WTC11 (cell line): ENCODE measurements around the gene ABCB8. TPM values are rescaled to one million over a fixed set of nuclear protein-coding genes. Genes with fewer than 3 reads are reported as not detected.
A peak's percentile ranks its signal among the peaks of the same experiment; 100 is the strongest.

Experiments used
- ATF1 ChIP-seq: sonication (generic); formaldehyde crosslinking; IDR thresholded peaks from 2 replicates; pipeline ENCODE4 v1.8.1; 2023; ENCODE audit warnings: mild to moderate bottlenecking, moderate library complexity, missing genetic modification reagents
- ETV6 ChIP-seq: sonication (generic); formaldehyde crosslinking; IDR thresholded peaks from 2 replicates; pipeline ENCODE4 v1.8.1; 2022; ENCODE audit warnings: mild to moderate bottlenecking, missing genetic modification reagents
- GTF2I ChIP-seq: fragments of 250-450 bp; sonication (Bioruptor Pico); conservative IDR thresholded peaks from 2 replicates; pipeline ENCODE4 v1.4.0; 2021; ENCODE audit warnings: mild to moderate bottlenecking
- HMGA2 ChIP-seq: fragments of 250-450 bp; sonication (Bioruptor Pico); IDR thresholded peaks from 2 replicates; pipeline ENCODE4 v1.4.0; 2021; ENCODE audit warnings: mild to moderate bottlenecking, moderate library complexity
- KAT7 ChIP-seq: sonication (generic); formaldehyde crosslinking; IDR thresholded peaks from 2 replicates; pipeline ENCODE4 v1.8.1; 2023; ENCODE audit warnings: missing genetic modification reagents, mild to moderate bottlenecking, borderline replicate concordance
- NR1H2 ChIP-seq: sonication (generic); formaldehyde crosslinking; IDR thresholded peaks from 2 replicates; pipeline ENCODE4 v1.9.0; 2021; ENCODE audit warnings: mild to moderate bottlenecking, moderate library complexity, missing genetic modification reagents
- NR2C2 ChIP-seq: sonication (generic); formaldehyde crosslinking; IDR thresholded peaks from 2 replicates; pipeline ENCODE4 v1.8.0; 2022; ENCODE audit warnings: mild to moderate bottlenecking, missing genetic modification reagents
- SMAD3 ChIP-seq: sonication (generic); formaldehyde crosslinking; IDR thresholded peaks from 2 replicates; pipeline ENCODE4 v1.8.0; 2022; ENCODE audit warnings: missing genetic modification reagents, mild to moderate bottlenecking, borderline replicate concordance
- SOX15 ChIP-seq: fragments of 250-450 bp; sonication (Bioruptor Pico); IDR thresholded peaks from 2 replicates; pipeline ENCODE4 v1.9.0; 2021; ENCODE audit warnings: mild to moderate bottlenecking
- TP53 ChIP-seq: sonication (generic); formaldehyde crosslinking; IDR thresholded peaks from 2 replicates; pipeline ENCODE4 v1.8.1; 2023; ENCODE audit warnings: mild to moderate bottlenecking, missing genetic modification reagents
- ZNF671 ChIP-seq: fragments of 250-450 bp; sonication (Bioruptor Pico); IDR thresholded peaks from 2 replicates; pipeline ENCODE4 v1.8.0; 2021; ENCODE audit warnings: mild to moderate bottlenecking
- total RNA-seq: library from RNA; stranded (reverse); gene quantifications from 3 replicates; pipeline ENCODE4 v1.2.3, GENCODE V29; 2021
- TF ChIP-seq, protein P1 (sequence below): sonication (generic); formaldehyde crosslinking; IDR thresholded peaks from 2 replicates; pipeline ENCODE4 v1.8.1; 2023; ENCODE audit warnings: mild to moderate bottlenecking, missing genetic modification reagents, moderate library complexity
- TF ChIP-seq, protein P2 (sequence below): fragments of 250-450 bp; sonication (Bioruptor Pico); IDR thresholded peaks from 2 replicates; pipeline ENCODE4 v1.9.0; 2021; ENCODE audit warnings: moderate library complexity, mild to moderate bottlenecking, inconsistent platforms, borderline replicate concordance
- TF ChIP-seq, protein P3 (sequence below): sonication (generic); formaldehyde crosslinking; IDR thresholded peaks from 2 replicates; pipeline ENCODE4 v1.8.1; 2023; ENCODE audit warnings: mild to moderate bottlenecking, missing genetic modification reagents
- TF ChIP-seq, protein P4 (sequence below): fragments of 200-600 bp; IDR thresholded peaks from 2 replicates; pipeline ENCODE4 v1.8.0; 2022; ENCODE audit warnings: antibody characterized with exemption
- TF ChIP-seq, protein P5 (sequence below): fragments of 250-450 bp; sonication (Bioruptor Pico); IDR thresholded peaks from 2 replicates; pipeline ENCODE4 v1.9.0; 2021; ENCODE audit warnings: mild to moderate bottlenecking, borderline replicate concordance
- TF ChIP-seq, protein P6 (sequence below): sonication (generic); formaldehyde crosslinking; IDR thresholded peaks from 2 replicates; pipeline ENCODE4 v1.8.1; 2022; ENCODE audit warnings: low read depth, missing genetic modification reagents, borderline replicate concordance
- TF ChIP-seq, protein P7 (sequence below): sonication (generic); formaldehyde crosslinking; IDR thresholded peaks from 2 replicates; pipeline ENCODE4 v1.8.1; 2023; ENCODE audit warnings: mild to moderate bottlenecking, moderate library complexity, missing genetic modification reagents

The ABCB8 gene
- total RNA-seq, 1 experiment from 2014 or later = 35.9 TPM

DNA sequence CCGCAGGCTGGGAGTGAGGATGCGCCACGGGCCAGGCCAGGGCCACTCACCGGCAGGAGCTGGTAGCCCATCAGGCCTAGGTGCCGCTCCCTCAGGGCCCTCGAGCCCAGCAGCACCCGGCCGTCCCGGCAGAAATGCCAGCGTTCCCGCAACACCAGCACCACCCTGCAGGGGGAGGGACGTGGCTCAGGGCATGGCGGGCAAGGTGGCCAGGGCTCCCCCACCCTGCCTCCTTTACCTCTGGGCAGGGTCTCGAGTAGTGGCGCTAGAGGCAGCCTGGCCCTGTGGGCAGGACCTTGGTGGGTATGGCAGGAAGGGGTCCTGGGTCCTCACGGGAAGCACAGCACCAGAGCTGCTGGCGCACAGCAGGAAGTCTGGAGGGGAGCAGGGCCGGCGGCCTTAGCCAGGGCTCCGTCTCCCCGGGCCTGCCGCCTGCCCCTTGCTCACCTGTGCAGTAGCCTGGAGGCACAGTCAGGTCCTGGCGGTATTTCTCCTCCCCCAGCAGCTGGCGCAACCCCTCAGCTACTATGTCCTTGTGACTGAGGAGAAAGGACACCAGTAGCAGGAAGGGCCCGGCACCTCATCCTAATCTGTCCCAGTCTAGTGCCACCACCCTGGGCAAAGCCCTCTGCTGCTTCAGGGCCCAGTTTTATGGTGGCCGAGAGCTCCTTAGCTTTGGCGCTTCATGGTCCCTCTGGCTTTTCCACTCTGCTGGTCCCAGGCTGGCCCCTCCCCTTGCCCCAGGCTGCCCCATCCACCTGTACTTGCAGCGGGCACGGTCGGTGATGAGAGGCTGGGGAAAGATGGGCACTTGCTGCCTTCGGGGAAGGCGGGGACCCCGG is 48.8 kb downstream of the ABCB8 start (continued):
- TF ChIP-seq, protein P1, sequence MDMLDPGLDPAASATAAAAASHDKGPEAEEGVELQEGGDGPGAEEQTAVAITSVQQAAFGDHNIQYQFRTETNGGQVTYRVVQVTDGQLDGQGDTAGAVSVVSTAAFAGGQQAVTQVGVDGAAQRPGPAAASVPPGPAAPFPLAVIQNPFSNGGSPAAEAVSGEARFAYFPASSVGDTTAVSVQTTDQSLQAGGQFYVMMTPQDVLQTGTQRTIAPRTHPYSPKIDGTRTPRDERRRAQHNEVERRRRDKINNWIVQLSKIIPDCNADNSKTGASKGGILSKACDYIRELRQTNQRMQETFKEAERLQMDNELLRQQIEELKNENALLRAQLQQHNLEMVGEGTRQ (CRISPR knock-in tag) = no peak
- TF ChIP-seq, protein P2, sequence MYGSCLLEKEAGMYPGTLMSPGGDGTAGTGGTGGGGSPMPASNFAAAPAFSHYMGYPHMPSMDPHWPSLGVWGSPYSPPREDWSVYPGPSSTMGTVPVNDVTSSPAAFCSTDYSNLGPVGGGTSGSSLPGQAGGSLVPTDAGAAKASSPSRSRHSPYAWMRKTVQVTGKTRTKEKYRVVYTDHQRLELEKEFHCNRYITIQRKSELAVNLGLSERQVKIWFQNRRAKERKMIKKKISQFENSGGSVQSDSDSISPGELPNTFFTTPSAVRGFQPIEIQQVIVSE (CRISPR knock-in tag) = no peak
- no peak for TF ChIP-seq SOX15
- TF ChIP-seq HMGA2 (CRISPR knock-in tag) = no peak
- peak; percentile 36; the same call in 1 of the 2 replicates for TF ChIP-seq ZNF671 (CRISPR knock-in tag)
- TF ChIP-seq, protein P3, sequence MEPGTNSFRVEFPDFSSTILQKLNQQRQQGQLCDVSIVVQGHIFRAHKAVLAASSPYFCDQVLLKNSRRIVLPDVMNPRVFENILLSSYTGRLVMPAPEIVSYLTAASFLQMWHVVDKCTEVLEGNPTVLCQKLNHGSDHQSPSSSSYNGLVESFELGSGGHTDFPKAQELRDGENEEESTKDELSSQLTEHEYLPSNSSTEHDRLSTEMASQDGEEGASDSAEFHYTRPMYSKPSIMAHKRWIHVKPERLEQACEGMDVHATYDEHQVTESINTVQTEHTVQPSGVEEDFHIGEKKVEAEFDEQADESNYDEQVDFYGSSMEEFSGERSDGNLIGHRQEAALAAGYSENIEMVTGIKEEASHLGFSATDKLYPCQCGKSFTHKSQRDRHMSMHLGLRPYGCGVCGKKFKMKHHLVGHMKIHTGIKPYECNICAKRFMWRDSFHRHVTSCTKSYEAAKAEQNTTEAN (CRISPR knock-in tag) = no peak
- no peak for TF ChIP-seq SMAD3 (CRISPR knock-in tag)
- TF ChIP-seq, protein P4, sequence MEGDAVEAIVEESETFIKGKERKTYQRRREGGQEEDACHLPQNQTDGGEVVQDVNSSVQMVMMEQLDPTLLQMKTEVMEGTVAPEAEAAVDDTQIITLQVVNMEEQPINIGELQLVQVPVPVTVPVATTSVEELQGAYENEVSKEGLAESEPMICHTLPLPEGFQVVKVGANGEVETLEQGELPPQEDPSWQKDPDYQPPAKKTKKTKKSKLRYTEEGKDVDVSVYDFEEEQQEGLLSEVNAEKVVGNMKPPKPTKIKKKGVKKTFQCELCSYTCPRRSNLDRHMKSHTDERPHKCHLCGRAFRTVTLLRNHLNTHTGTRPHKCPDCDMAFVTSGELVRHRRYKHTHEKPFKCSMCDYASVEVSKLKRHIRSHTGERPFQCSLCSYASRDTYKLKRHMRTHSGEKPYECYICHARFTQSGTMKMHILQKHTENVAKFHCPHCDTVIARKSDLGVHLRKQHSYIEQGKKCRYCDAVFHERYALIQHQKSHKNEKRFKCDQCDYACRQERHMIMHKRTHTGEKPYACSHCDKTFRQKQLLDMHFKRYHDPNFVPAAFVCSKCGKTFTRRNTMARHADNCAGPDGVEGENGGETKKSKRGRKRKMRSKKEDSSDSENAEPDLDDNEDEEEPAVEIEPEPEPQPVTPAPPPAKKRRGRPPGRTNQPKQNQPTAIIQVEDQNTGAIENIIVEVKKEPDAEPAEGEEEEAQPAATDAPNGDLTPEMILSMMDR = peak; percentile 45; the same call in 1 of the 2 replicates
- TF ChIP-seq, protein P5, sequence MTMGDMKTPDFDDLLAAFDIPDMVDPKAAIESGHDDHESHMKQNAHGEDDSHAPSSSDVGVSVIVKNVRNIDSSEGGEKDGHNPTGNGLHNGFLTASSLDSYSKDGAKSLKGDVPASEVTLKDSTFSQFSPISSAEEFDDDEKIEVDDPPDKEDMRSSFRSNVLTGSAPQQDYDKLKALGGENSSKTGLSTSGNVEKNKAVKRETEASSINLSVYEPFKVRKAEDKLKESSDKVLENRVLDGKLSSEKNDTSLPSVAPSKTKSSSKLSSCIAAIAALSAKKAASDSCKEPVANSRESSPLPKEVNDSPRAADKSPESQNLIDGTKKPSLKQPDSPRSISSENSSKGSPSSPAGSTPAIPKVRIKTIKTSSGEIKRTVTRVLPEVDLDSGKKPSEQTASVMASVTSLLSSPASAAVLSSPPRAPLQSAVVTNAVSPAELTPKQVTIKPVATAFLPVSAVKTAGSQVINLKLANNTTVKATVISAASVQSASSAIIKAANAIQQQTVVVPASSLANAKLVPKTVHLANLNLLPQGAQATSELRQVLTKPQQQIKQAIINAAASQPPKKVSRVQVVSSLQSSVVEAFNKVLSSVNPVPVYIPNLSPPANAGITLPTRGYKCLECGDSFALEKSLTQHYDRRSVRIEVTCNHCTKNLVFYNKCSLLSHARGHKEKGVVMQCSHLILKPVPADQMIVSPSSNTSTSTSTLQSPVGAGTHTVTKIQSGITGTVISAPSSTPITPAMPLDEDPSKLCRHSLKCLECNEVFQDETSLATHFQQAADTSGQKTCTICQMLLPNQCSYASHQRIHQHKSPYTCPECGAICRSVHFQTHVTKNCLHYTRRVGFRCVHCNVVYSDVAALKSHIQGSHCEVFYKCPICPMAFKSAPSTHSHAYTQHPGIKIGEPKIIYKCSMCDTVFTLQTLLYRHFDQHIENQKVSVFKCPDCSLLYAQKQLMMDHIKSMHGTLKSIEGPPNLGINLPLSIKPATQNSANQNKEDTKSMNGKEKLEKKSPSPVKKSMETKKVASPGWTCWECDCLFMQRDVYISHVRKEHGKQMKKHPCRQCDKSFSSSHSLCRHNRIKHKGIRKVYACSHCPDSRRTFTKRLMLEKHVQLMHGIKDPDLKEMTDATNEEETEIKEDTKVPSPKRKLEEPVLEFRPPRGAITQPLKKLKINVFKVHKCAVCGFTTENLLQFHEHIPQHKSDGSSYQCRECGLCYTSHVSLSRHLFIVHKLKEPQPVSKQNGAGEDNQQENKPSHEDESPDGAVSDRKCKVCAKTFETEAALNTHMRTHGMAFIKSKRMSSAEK (CRISPR knock-in tag) = no peak
- no peak for TF ChIP-seq ETV6 (CRISPR knock-in tag)
- no peak for TF ChIP-seq NR2C2 (CRISPR knock-in tag)
- TF ChIP-seq KAT7 (CRISPR knock-in tag) = no peak
- TF ChIP-seq ATF1 (CRISPR knock-in tag) = no peak
- TF ChIP-seq, protein P6, sequence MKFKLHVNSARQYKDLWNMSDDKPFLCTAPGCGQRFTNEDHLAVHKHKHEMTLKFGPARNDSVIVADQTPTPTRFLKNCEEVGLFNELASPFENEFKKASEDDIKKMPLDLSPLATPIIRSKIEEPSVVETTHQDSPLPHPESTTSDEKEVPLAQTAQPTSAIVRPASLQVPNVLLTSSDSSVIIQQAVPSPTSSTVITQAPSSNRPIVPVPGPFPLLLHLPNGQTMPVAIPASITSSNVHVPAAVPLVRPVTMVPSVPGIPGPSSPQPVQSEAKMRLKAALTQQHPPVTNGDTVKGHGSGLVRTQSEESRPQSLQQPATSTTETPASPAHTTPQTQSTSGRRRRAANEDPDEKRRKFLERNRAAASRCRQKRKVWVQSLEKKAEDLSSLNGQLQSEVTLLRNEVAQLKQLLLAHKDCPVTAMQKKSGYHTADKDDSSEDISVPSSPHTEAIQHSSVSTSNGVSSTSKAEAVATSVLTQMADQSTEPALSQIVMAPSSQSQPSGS (CRISPR knock-in tag) = no peak
- TF ChIP-seq, protein P7, sequence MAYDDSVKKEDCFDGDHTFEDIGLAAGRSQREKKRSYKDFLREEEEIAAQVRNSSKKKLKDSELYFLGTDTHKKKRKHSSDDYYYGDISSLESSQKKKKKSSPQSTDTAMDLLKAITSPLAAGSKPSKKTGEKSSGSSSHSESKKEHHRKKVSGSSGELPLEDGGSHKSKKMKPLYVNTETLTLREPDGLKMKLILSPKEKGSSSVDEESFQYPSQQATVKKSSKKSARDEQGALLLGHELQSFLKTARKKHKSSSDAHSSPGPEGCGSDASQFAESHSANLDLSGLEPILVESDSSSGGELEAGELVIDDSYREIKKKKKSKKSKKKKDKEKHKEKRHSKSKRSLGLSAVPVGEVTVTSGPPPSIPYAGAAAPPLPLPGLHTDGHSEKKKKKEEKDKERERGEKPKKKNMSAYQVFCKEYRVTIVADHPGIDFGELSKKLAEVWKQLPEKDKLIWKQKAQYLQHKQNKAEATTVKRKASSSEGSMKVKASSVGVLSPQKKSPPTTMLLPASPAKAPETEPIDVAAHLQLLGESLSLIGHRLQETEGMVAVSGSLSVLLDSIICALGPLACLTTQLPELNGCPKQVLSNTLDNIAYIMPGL (CRISPR knock-in tag) = 0 out of 2 replicates have a peak, but pooled peaks have one; percentile 51
- no peak for TF ChIP-seq GTF2I
- TF ChIP-seq NR1H2 (CRISPR knock-in tag) = no peak
- TF ChIP-seq TP53 = no peak
